GM12873 (cell line): Measurements from ENCODE around the gene LBX1.

ENCODE experiments used
- CTCF ChIP-seq: IDR thresholded peaks from 2 replicates; pipeline ENCODE4 v1.5.1; 2012; ENCODE audit warnings: low read depth, mild to moderate bottlenecking, moderate library complexity, low read length, control low read depth; ENCODE audit not compliant: insufficient read depth; ENCODE audit errors: missing control alignments

The LBX1 gene

GRCh38 chr10:101233443-101233842 is 4.2 kb upstream of the LBX1 start:
- TF ChIP-seq CTCF: no peak

- TF ChIP-seq CTCF: no peak
Observed at GRCh38 chr10:101231912-101232689, 2.8 kb upstream of the LBX1 start.

- TF ChIP-seq CTCF: no peak
Observed at GRCh38 chr10:101231092-101231491, 1.8 kb upstream of the LBX1 start.

GRCh38 chr10:101230183-101230917 is 1.1 kb upstream of the LBX1 start:
- no peak for TF ChIP-seq CTCF

- no peak for TF ChIP-seq CTCF
Observed at GRCh38 chr10:101228966-101229265, 347 bp downstream of the LBX1 start.

- no peak for TF ChIP-seq CTCF
Observed at GRCh38 chr10:101228153-101228965, 904 bp downstream of the LBX1 start.
